HL-60/S4 treated with phorbol 12-myristate 13-acetate at 8.2 ng/mL for 4 days and 3 days (cell line): Measurements from ENCODE around the gene FOCAD.

ENCODE experiments used
- in situ Hi-C: fragments of 300-500 bp; cut with MboI; formaldehyde crosslinking; loops from 2 replicates; pipeline ENCODE4 v1.15.0; 2022; ENCODE audit warnings: low sequenced_read_pairs

Gene FOCAD

DNA sequence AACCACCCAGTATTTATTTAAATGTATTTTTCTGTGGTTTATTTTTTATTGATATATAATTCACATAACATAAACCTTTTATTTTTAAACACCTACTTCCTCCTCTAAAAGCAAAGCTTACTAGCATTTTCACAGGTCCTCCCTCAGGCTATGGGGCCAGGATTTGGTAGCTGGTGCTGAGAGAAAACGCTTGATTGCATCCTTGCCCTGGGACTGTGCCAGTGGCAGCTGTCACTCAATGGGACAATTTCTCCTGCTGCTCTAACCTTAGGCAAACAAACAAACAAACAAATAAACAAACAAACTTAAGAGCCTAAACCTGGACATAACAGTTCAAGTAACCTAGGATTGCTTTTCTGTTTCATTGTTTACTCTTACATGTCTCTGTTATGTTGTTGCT is 102.7 kb downstream of the FOCAD start:
- in situ Hi-C loops, result no loop called here

DNA sequence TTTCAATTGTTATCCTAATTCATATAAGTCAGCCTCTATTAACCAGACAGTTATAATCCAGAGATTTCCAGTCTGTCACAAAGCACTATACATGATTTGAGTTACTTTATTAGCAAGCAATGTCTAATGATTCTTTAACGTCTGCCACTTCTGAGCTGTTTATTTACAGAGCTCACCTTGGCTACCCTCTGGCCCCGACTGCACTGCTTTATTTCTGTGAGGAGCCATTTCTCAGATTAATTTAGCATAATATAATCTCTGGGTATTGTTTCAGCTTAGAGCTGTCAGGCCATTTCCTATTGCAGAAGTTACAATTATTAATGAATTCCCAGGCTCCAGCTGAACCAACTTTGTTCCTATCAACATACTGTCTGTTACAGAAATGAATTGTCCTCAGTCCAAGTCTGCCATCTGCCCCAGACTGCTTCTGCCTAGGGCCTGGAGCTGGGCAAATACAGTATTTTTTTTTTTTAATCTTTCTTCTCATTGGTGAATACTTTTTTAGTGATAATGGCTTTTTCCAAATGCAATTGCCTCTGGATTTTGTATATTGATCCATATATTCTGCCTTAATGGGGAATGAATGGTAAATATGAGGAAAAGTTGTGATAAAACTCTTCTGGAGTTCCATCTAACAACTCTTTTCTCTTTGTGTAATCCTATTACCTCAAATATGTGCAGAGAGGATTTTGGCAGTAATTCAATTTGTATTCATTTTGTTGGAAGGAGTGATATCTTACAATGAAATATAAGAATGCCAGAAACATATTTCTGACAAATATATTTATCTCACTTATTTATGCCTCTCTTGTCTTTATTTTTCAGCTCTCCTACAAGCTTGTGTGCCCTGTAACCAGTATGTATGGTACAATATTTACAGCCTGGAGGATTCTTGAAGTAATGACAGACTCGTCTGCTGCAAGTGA is 104.7 kb downstream of the FOCAD start:
- in situ Hi-C loops, result no loop called here

DNA sequence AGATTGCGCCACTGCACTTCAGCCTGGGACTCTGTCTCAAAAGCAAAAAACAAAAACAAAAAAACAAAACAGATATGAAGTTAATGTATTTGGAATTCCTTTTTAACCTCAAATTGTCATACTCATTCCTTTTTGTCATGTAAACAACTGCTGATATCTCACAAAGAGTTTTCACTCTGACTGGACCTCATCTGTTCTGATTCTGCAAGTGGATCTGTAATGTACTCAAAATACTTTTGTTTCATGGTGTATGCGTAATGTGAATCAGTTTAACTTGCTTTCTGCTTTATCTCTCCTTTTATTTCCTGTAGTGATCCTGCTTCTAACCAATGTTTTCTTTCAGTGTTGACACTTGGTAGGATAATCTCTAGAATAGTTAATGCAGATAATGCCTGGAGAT is 106.7 kb downstream of the FOCAD start:
- in situ Hi-C loops, result no loop called here

- in situ Hi-C loops, result no loop called here
Measured at GRCh38 chr9:20791682-20792081, 107.6 kb downstream of the FOCAD start.

DNA sequence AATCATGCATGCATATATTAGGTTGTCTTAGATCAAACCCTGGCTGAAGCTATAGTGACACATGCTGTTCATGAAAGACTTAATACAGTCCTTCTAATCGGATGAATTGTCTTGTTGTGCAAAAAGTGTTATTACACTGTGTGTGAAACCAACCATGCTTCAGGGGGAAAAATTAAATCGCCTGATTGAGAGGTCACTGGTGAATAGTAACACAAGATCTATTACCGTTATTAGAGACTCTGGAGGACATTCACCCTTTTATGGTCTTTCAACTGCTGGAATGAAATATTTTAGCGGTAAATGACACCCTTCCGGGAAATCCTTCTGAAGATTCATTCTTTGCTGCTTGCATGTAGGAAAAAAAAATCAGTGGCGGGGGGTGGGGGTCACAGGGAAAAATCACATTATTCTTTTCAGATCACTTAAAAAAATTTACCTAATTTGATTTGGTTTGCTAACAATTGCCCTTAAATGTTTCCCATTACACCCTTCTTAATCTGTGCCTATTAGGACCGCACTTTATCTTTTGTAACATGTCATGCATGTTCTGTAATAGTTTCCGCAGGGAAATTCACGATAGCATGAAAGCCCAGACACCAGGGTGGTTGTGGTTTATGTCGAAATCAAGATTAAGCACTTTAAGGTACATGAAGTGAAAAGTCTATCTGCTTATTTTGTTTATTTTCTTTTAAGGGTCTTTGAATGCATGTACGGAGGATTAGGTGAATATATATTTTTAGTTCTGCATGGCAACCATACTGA is 120.6 kb downstream of the FOCAD start:
- in situ Hi-C loops, result no loop called here

DNA sequence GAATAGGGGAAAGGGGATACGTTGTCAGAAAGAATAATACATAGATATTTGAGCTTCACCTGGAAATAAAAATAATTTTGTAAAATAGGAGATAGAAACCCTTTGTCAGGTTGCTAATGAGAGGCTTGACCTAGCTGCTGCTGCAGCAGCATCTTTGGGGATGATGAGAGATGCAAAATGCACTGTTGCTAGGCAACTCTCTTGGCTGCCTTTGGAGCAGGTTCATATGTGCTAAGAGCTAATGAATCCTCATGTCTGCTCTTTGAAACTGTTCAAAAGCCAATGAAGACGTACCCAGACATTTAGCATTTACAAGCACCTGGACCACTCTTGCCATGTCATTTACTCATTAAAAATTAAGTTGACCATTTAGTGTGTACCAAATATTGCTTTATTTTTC is 121.7 kb downstream of the FOCAD start:
- in situ Hi-C loops, result no loop called here

- in situ Hi-C loops, result no loop called here
Measured at GRCh38 chr9:20808002-20808401, 123.9 kb downstream of the FOCAD start.

- in situ Hi-C loops, result no loop called here
Measured at GRCh38 chr9:20811872-20812271, 127.8 kb downstream of the FOCAD start.

- in situ Hi-C loops, result no loop called here
Measured at GRCh38 chr9:20815923-20816703, 132.1 kb downstream of the FOCAD start.

- in situ Hi-C loops, result no loop called here
Measured at GRCh38 chr9:20823051-20823450, 139.0 kb downstream of the FOCAD start.

DNA sequence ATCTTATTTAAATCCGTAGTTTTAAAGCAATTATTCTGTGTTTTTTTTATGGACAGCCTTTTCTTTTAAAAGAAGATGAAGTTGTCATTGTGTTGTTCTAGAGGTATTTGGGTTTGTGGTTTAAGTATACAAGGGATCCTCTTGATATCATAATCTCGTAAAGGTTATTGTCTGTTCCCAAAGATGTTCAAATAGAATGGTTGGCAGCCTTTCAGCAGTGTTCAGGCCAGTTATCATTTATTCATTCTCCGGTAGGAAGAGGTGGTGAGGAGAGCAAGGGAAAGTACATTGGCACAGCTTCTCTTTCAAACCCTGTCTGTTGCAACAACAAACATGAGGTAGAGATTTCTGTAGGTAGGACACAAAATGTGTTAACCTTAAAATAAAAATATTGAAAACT is 147.0 kb downstream of the FOCAD start:
- in situ Hi-C loops, result no loop called here

DNA sequence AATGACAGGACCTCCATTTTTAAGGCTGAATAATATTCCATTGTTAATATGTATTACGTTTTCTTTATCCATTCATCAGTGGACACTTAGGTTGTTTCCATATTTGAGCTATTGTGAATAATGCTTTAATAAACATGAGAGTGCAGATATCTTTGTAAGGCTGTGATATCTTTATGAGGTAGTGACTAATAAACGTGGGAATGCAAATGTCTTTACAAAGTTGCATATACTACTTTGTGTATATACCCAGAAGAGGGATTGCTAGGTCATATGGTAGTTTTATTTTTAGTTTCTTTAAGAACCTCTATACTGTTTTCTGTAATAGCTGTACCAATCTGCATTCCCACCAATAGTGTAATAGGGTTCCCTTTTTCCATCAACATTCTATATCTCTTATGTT is 148.7 kb downstream of the FOCAD start:
- in situ Hi-C loops, result no loop called here

GRCh38 chr9:20835377-20836286 is 151.6 kb downstream of the FOCAD start:
- in situ Hi-C loops, result no loop called here

DNA sequence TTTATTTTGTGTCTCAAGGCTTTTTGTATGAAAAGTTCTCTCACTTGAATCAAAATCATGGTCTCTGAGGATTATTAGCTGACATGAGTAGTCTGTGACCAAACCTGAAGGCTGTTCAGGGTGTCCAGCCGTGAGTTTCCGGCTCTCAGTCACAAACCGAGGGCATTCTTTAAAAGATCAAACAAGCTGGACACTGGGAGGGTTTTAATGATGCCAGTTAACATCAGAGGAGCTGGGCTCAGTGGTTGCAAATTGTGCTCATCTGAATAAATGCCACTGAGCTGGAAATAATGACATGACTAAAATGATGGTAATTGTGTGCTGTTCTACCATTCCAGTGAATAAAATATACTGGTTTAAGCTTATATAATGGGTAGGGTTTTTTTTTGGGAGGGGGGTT is 153.1 kb downstream of the FOCAD start:
- in situ Hi-C loops, result no loop called here

- in situ Hi-C loops, result no loop called here
Measured at GRCh38 chr9:20838218-20838617, 154.2 kb downstream of the FOCAD start.

GRCh38 chr9:20844916-20845315 is 160.9 kb downstream of the FOCAD start:
- in situ Hi-C loops, result no loop called here

GRCh38 chr9:20848490-20848889 is 164.4 kb downstream of the FOCAD start:
- in situ Hi-C loops, result no loop called here

- in situ Hi-C loops, result no loop called here
Measured at GRCh38 chr9:20853866-20854265, 169.8 kb downstream of the FOCAD start.

- in situ Hi-C loops, result no loop called here
Measured at GRCh38 chr9:20854444-20854843, 170.4 kb downstream of the FOCAD start.

GRCh38 chr9:20863945-20864344 is 179.9 kb downstream of the FOCAD start:
- in situ Hi-C loops, result no loop called here
